Measurements from ENCODE around the gene UPK3A.

GRCh38 chr22:45296628-45297297 is 12.0 kb downstream of the UPK3A start:
- TF ChIP-seq CTCF (IDR thresholded peaks at IDR 0.05) (no peak), EP300 (IDR thresholded peaks at IDR 0.05; ENCODE audit: low read depth) (no peak), POLR2A (IDR thresholded peaks at IDR 0.05) (no peak)
